Smooth muscle cell of the coronary artery (primary cell): ENCODE results near the gene STC2. TPM values are rescaled to one million over a fixed set of nuclear protein-coding genes. Genes with fewer than 3 reads are reported as not detected.

Experiments used
- total RNA-seq: library from RNA; depleted of rRNA; stranded (reverse); fragments of >200 nt; gene quantifications from 2 replicates; pipeline ENCODE4 v1.2.3, GENCODE V29; 2014; ENCODE audit warnings: low replicate concordance

STC2 gene
- 412 and 503 TPM in 2 replicates for total RNA-seq

GRCh38 chr5:173327948-173328843 lies at the start of gene STC2:
Gene STC2 (minus strand): TSS chr5:173328414. CDS start chr5:173328193, 221 bp downstream.

Other genes with a start within 250 kb of the STC2 start
- gene BNIP1, start 183.9 kb downstream of the STC2 start, total RNA-seq = 12.1 and 21.0 TPM in 2 replicates
- gene NKX2-5, start 93.2 kb downstream of the STC2 start, total RNA-seq = not detected in 2 replicates